GM18867 (cell line): ENCODE measurements around the gene DEXI.
A peak's percentile ranks its signal among the peaks of the same experiment; 100 is the strongest.

Experiments
- ATAC-seq: cut with Tn5 transposase; IDR thresholded peaks from one replicate; pipeline ENCODE4 v1.9.1; 2021; ENCODE audit warnings: mild to moderate bottlenecking, moderate library complexity; ENCODE audit not compliant: unreplicated experiment

The DEXI gene

GRCh38 chr16:10942352-10943063 lies at the start of gene DEXI:
Gene DEXI, minus strand, starts transcription at chr16:10942468. Its CDS starts 463 bp downstream, at chr16:10942005.
- ATAC-seq, result peak; percentile 67

- no peak for ATAC-seq
Measured at GRCh38 chr16:10990378-10990777, 48.1 kb upstream of the DEXI start.

GRCh38 chr16:10989559-10989958 lies 47.3 kb upstream of the DEXI start:
- no peak for ATAC-seq

- ATAC-seq, result no peak
Measured at GRCh38 chr16:10988879-10989278, 46.6 kb upstream of the DEXI start.

- peak; percentile 50 for ATAC-seq
Measured at GRCh38 chr16:10988164-10988803, 46.0 kb upstream of the DEXI start.

GRCh38 chr16:10987361-10988163 lies 45.3 kb upstream of the DEXI start:
- ATAC-seq, result no peak

- ATAC-seq, result no peak
Measured at GRCh38 chr16:10984509-10984908, 42.2 kb upstream of the DEXI start.

GRCh38 chr16:10983159-10983558 lies 40.9 kb upstream of the DEXI start:
- peak; percentile 15 for ATAC-seq

GRCh38 chr16:10982465-10983150 lies 40.3 kb upstream of the DEXI start:
- peak; percentile 37 for ATAC-seq

GRCh38 chr16:10981697-10982216 lies 39.5 kb upstream of the DEXI start:
- peak; percentile 79 for ATAC-seq

- ATAC-seq, result no peak
Measured at GRCh38 chr16:10980813-10981212, 38.5 kb upstream of the DEXI start.

- no peak for ATAC-seq
Measured at GRCh38 chr16:10979717-10980601, 37.7 kb upstream of the DEXI start.

- ATAC-seq, result no peak
Measured at GRCh38 chr16:10978871-10979446, 36.7 kb upstream of the DEXI start.

- ATAC-seq, result no peak
Measured at GRCh38 chr16:10978124-10978523, 35.9 kb upstream of the DEXI start.

GRCh38 chr16:10976634-10977033 lies 34.4 kb upstream of the DEXI start:
- ATAC-seq, result no peak

GRCh38 chr16:10972819-10973464 lies 30.7 kb upstream of the DEXI start:
- no peak for ATAC-seq

GRCh38 chr16:10972108-10972818 lies 30.0 kb upstream of the DEXI start:
- no peak for ATAC-seq

- ATAC-seq, result no peak
Measured at GRCh38 chr16:10971560-10971961, 29.3 kb upstream of the DEXI start.
